ENCODE measurements around the gene WDR11.

WDR11 gene

GRCh38 chr10:120861178-120861855, 10.2 kb downstream of the WDR11 start:
- Histone ChIP-seq H3K27me3 (replicated peaks; ENCODE audit: control insufficient read depth, insufficient read depth, low read length) (no peaks in the 10 kb centered on the region), H3K36me3 (ENCODE audit: control insufficient read depth, insufficient read depth, low read length) (peaks cover 6% of the 10 kb centered on the region), H3K4me3 (replicated peaks; ENCODE audit: low read depth, low read length) (no peak overlapping the region)
- DNase-seq (ENCODE audit: extremely low read depth, insufficient read length), result no peak
- no peak for TF ChIP-seq CTCF (IDR thresholded peaks at IDR 0.05; ENCODE audit: insufficient read depth, low read length, poor library complexity, severe bottlenecking)

DNA sequence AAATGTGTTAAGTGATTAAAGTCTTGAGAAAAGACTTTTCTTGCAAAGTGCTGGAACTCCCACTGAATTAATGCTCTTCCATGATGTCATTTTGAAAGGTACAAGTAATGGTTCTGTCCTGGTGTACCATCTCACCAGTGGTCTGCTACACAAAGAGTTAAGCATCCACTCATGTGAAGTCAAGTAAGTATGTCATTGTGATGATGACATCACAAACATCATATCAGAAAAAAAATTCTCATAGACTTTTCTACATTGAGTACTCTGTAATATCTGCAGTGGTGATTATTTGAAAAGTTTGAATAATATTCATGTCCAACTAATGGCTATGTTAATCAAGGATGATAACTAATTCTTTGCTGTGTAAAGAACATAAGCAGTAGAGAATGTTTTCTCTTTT, 22.6 kb downstream of the WDR11 start:
- TF ChIP-seq CTCF (IDR thresholded peaks at IDR 0.05; ENCODE audit: insufficient read depth, low read length, poor library complexity, severe bottlenecking), result no peak
- DNase-seq (ENCODE audit: extremely low read depth, insufficient read length), result no peak
- Histone ChIP-seq H3K27me3 (replicated peaks; ENCODE audit: control insufficient read depth, insufficient read depth, low read length) (no peaks in the 10 kb centered on the region), H3K36me3 (ENCODE audit: control insufficient read depth, insufficient read depth, low read length) (peaks cover 2% of the 10 kb centered on the region), H3K4me3 (replicated peaks; ENCODE audit: low read depth, low read length) (no peak overlapping the region)

- Histone ChIP-seq H3K4me3 (replicated peaks; ENCODE audit: low read depth, low read length) (no peak overlapping the region), H3K36me3 (ENCODE audit: control insufficient read depth, insufficient read depth, low read length) (peaks cover 3% of the 10 kb centered on the region), H3K27me3 (replicated peaks; ENCODE audit: control insufficient read depth, insufficient read depth, low read length) (no peaks in the 10 kb centered on the region)
- DNase-seq (ENCODE audit: extremely low read depth, insufficient read length), result no peak
- TF ChIP-seq CTCF (IDR thresholded peaks at IDR 0.05; ENCODE audit: insufficient read depth, low read length, poor library complexity, severe bottlenecking), result no peak
Measured at GRCh38 chr10:120883071-120883470, 31.9 kb downstream of the WDR11 start.

DNA sequence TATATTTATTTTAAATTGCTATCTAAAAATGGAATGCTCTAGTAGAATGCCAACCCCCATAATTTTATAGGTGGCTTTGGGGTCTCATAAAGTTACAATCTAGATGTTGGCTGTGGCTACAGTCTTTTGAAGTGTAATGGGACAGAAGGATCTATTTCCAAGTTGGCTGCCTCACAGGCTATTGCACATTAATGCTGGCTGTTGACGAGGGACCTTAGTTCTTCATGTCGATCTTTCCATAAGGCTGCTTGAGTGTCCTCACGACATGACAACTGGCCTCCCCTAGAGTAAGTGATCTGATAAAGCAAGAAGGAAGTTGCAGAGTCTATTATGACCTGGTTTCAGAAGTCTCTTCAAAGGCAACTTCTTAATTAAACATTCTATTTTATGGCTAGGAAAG, 36.3 kb downstream of the WDR11 start:
- Histone ChIP-seq H3K36me3 (ENCODE audit: control insufficient read depth, insufficient read depth, low read length) (peaks cover 10% of the 10 kb centered on the region), H3K27me3 (replicated peaks; ENCODE audit: control insufficient read depth, insufficient read depth, low read length) (no peaks in the 10 kb centered on the region), H3K4me3 (replicated peaks; ENCODE audit: low read depth, low read length) (no peak overlapping the region)
- TF ChIP-seq CTCF (IDR thresholded peaks at IDR 0.05; ENCODE audit: insufficient read depth, low read length, poor library complexity, severe bottlenecking), result no peak
- DNase-seq (ENCODE audit: extremely low read depth, insufficient read length), result no peak

GRCh38 chr10:120891365-120891764, 40.2 kb downstream of the WDR11 start:
- H3K36me3 ChIP-seq (ENCODE audit: control insufficient read depth, insufficient read depth, low read length), result peaks cover 7% of the 10 kb centered on the region
- DNase-seq (ENCODE audit: extremely low read depth, insufficient read length), result no peak

More at GRCh38 chr10:120891365-120891764, 40.2 kb downstream of the WDR11 start:
- TF ChIP-seq CTCF (IDR thresholded peaks at IDR 0.05; ENCODE audit: insufficient read depth, low read length, poor library complexity, severe bottlenecking), result no peak
- Histone ChIP-seq H3K27me3 (replicated peaks; ENCODE audit: control insufficient read depth, insufficient read depth, low read length) (no peaks in the 10 kb centered on the region), H3K4me3 (replicated peaks; ENCODE audit: low read depth, low read length) (no peak overlapping the region)

All from GM06990 (cell line).